ENCODE results near the gene THAP5. TPM values are rescaled to one million over a fixed set of nuclear protein-coding genes. Genes with fewer than 3 reads are reported as not detected.
"Not testable (repeated sequence)": the region's sequence is repeated elsewhere in the genome, so short reads cannot be mapped to it uniquely, and the experiment has no call there.

The THAP5 gene
- total and polyA plus RNA-seq, 12 donors: 5.9 to 58.3 (median 26.7) TPM

GRCh38 chr7:108559253-108559652 is 10.3 kb downstream of the THAP5 start:
- H3K9me3 ChIP-seq (replicated peaks in 1 of 3): peaks cover 0 to 9% (median 0%) of the 10 kb centered on the region in 3 donors
- no peaks in the 10 kb centered on the region for H3K36me3 ChIP-seq (replicated peaks in 1 of 2)
- H3K4me3 ChIP-seq: no peak overlapping the region
- H3K4me1 ChIP-seq (replicated peaks in 1 of 2): no peaks in the 10 kb centered on the region
- H3K27me3 ChIP-seq: no peaks in the 10 kb centered on the region
- H3K27ac ChIP-seq: no peak overlapping the region
- no peak for DNase-seq
- TF ChIP-seq POLR2A (IDR thresholded peaks at IDR 0.05) (no peak), CTCF (IDR thresholded peaks at IDR 0.05) (no peak)
- intact Hi-C loops (cut with DNase I): no loop called here
- 92 to 96% (median 93%) methylated on average over 4 of the region's 4 CpGs for WGBS, 4 donors

GRCh38 chr7:108557617-108558016 is 11.9 kb downstream of the THAP5 start:
- TF ChIP-seq CTCF (IDR thresholded peaks at IDR 0.05): no peak
- TF ChIP-seq POLR2A (IDR thresholded peaks at IDR 0.05): no peak
- Histone ChIP-seq H3K4me1 (replicated peaks in 1 of 2) (no peaks in the 10 kb centered on the region), H3K4me3 (no peak overlapping the region), H3K9me3 (replicated peaks in 1 of 3) (peaks cover 0 to 9% (median 0%) of the 10 kb centered on the region in 3 donors), H3K27me3 (no peaks in the 10 kb centered on the region), H3K36me3 (replicated peaks in 1 of 2) (no peaks in the 10 kb centered on the region), H3K27ac (no peak overlapping the region)
- DNase-seq: no peak
- intact Hi-C loops (cut with DNase I): no loop called here
- WGBS, 4 donors: 97 to 100% (median 98%) methylated on average over 1 of the region's 1 CpG

GRCh38 chr7:108557191-108557590 is 12.3 kb downstream of the THAP5 start:
- TF ChIP-seq CTCF (IDR thresholded peaks at IDR 0.05) (no peak), POLR2A (IDR thresholded peaks at IDR 0.05) (no peak)
- 93 to 100% (median 98%) methylated on average over 3 of the region's 3 CpGs for WGBS, 4 donors
- intact Hi-C loops (cut with DNase I): no loop called here
- Histone ChIP-seq H3K4me3 (no peak overlapping the region), H3K9me3 (replicated peaks in 1 of 3) (peaks cover 0 to 9% (median 0%) of the 10 kb centered on the region in 3 donors), H3K27ac (no peak overlapping the region), H3K4me1 (replicated peaks in 1 of 2) (no peaks in the 10 kb centered on the region), H3K27me3 (no peaks in the 10 kb centered on the region), H3K36me3 (replicated peaks in 1 of 2) (no peaks in the 10 kb centered on the region)
- no peak for DNase-seq

- H3K4me3 ChIP-seq; H3K27me3 ChIP-seq; DNase-seq; H3K4me1 ChIP-seq (replicated peaks in 1 of 2); intact Hi-C loops (cut with DNase I); H3K9me3 ChIP-seq (replicated peaks in 1 of 3); H3K36me3 ChIP-seq (replicated peaks in 1 of 2); H3K27ac ChIP-seq: not testable (repeated sequence)
Observed at GRCh38 chr7:108556665-108557064, 12.8 kb downstream of the THAP5 start.

GRCh38 chr7:108548141-108548896 is 21.2 kb downstream of the THAP5 start:
- intact Hi-C loops (cut with DNase I); H3K9me3 ChIP-seq (replicated peaks in 1 of 3); H3K4me3 ChIP-seq; H3K36me3 ChIP-seq (replicated peaks in 1 of 2); H3K27me3 ChIP-seq; H3K4me1 ChIP-seq (replicated peaks in 1 of 2); DNase-seq; H3K27ac ChIP-seq: not testable (repeated sequence)
- 62 to 70% (median 66%) methylated on average over 2 of the region's 2 CpGs for WGBS, 4 donors
